ENCODE data around the gene UHRF1. TPM values are rescaled to one million over a fixed set of nuclear protein-coding genes. Genes with fewer than 3 reads are reported as not detected.

The UHRF1 gene
- total and polyA plus RNA-seq, 2 of the 4 experiments (the other 2 are of a cell fraction), result 47.4 to 57.4 TPM

DNA sequence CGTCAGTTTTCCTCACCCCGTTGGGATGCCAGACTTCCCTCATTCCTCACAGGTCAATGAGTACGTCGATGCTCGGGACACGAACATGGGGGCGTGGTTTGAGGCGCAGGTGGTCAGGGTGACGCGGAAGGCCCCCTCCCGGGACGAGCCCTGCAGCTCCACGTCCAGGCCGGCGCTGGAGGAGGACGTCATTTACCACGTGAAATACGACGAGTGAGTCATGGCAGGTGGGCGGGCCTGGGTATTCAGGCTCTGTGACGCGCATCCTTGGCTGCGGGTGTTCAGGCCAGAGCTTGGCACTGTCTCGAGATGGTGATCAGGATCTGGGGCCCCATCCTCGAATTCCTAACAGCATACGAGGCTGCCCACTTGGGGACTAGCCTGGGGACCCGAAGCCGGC is 21.4 kb downstream of the UHRF1 start:
- Histone ChIP-seq H3K4me1 (ENCODE audit: control insufficient read depth, insufficient read depth, low read length) (peaks cover 4% of the 10 kb centered on the region; the same call in 1 of the 2 replicates), H2AFZ (replicated peaks; ENCODE audit: low read length, poor library complexity) (peak overlapping the region; percentile 27), H2BK20ac (ENCODE audit: low read depth, low read length) (no peak overlapping the region), H3K27me3 (ENCODE audit: control insufficient read depth, insufficient read depth, low read length) (no peaks in the 10 kb centered on the region), H3K27ac (ENCODE audit: insufficient read depth, low read length) (no peak overlapping the region), H2BK15ac (ENCODE audit: low read depth, low read length) (no peak overlapping the region), H3K9ac (ENCODE audit: low read depth, low read length) (no peak overlapping the region), H3K79me1 (ENCODE audit: low read depth in 1 of 2, low read length in 2 of 2) (peaks cover 28 to 79% of the 10 kb centered on the region in 2 experiments), H3K36me3 (ENCODE audit: control insufficient read depth, insufficient read depth, low read length) (peaks cover 28% of the 10 kb centered on the region), H3K14ac (replicated peaks; ENCODE audit: low read depth, low read length) (no peak overlapping the region), H2AK5ac (ENCODE audit: low read depth, low read length) (no peak overlapping the region), H3K4me3 (ENCODE audit: insufficient read depth, low read depth, low read length) (no peak overlapping the region), H3K9me1 (ENCODE audit: insufficient read depth, low read length) (peaks cover 10% of the 10 kb centered on the region; the same call in 1 of the 2 replicates), H3K4ac (ENCODE audit: low read depth, low read length) (no peak overlapping the region), H3K23ac (ENCODE audit: low read depth, low read length) (no peak overlapping the region), H2BK120ac (ENCODE audit: low read depth, low read length) (no peak overlapping the region), H3K9me3 (ENCODE audit: control insufficient read depth, insufficient read depth, low read length) (no peaks in the 10 kb centered on the region), H3K56ac (ENCODE audit: extremely low read depth, insufficient read depth, low read length) (no peak overlapping the region), H3K4me2 (ENCODE audit: low read depth, low read length) (no peak overlapping the region), H2AK9ac (replicated peaks; ENCODE audit: low read depth, low read length, poor library complexity) (no peak overlapping the region), H4K20me1 (ENCODE audit: insufficient read depth, low read length) (peaks cover 41% of the 10 kb centered on the region), H4K91ac (ENCODE audit: insufficient read depth, low read depth, low read length) (no peak overlapping the region), H4K5ac (ENCODE audit: low read depth, low read length) (no peak overlapping the region), H2BK5ac (ENCODE audit: low read depth, low read length, poor library complexity, severe bottlenecking) (no peak overlapping the region), H4K8ac (ENCODE audit: low read depth in 2 of 2, low read length in 2 of 2) (no peak overlapping the region), H3K18ac (ENCODE audit: low read depth, low read length) (no peak overlapping the region)
- ATAC-seq (ENCODE audit: low read depth), result no peak
- intact Hi-C loops (cut with micrococcal nuclease) (no loop called here), dilution Hi-C loops (cut with HindIII; ENCODE audit: low sequenced_read_pairs, unreplicated experiment) (no loop called here), in situ Hi-C loops (cut with MboI; ENCODE audit: low sequenced_read_pairs) (no loop called here)
- DNase-seq, result peak; percentile 28
- TF ChIP-seq NFE2L2 (IDR thresholded peaks at IDR 0.05; ENCODE audit: low read depth, low read length) (no peak), USF2 (IDR thresholded peaks at IDR 0.05; ENCODE audit: low read depth, low read length) (no peak), BHLHE40 (IDR thresholded peaks at IDR 0.05; ENCODE audit: low read depth, low read length) (no peak), CEBPB (IDR thresholded peaks at IDR 0.05; ENCODE audit: low read depth, low read length) (no peak), SMC3 (IDR thresholded peaks at IDR 0.05; ENCODE audit: low read depth, low read length) (no peak), MXI1 (IDR thresholded peaks at IDR 0.05; ENCODE audit: borderline replicate concordance, low read depth, low read length) (no peak), RFX5 (IDR thresholded peaks at IDR 0.05; ENCODE audit: low read depth, low read length) (no peak), POLR2A (IDR thresholded peaks at IDR 0.05; ENCODE audit: low read depth, low read length) (no peak), CTCF (conservative IDR thresholded peaks at IDR 0.05; ENCODE audit: low read depth, low read length) (no peak), MAFK (IDR thresholded peaks at IDR 0.05; ENCODE audit: low read depth, low read length) (no peak), CHD1 (IDR thresholded peaks at IDR 0.05; ENCODE audit: low read depth, low read length) (no peak)
- TF ChIP-seq, protein P1, sequence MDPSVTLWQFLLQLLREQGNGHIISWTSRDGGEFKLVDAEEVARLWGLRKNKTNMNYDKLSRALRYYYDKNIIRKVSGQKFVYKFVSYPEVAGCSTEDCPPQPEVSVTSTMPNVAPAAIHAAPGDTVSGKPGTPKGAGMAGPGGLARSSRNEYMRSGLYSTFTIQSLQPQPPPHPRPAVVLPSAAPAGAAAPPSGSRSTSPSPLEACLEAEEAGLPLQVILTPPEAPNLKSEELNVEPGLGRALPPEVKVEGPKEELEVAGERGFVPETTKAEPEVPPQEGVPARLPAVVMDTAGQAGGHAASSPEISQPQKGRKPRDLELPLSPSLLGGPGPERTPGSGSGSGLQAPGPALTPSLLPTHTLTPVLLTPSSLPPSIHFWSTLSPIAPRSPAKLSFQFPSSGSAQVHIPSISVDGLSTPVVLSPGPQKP (IDR thresholded peaks at IDR 0.05; ENCODE audit: borderline replicate concordance, low read depth, low read length), result no peak
- ChIA-PET CTCF (no interaction called here), POLR2A (ENCODE audit: unreplicated experiment) (no interaction called here)
- 89% methylated on average over 22 of the region's 28 CpGs; no CpG with 5 or more reads in 1 of the 2 experiments for WGBS, 2 experiments (ENCODE audit: extremely low coverage in 2 of 2, insufficient read length in 1 of 2)
- BruUV-seq (replicated peaks), result no TSS peak
